AG10803 (cell line): Measurements from ENCODE around the gene PPRC1.

ENCODE experiments used
- DNase-seq: peaks from one replicate; pipeline ENCODE4 v3.0.0; 2010; ENCODE audit warnings: low read depth
- H3K4me3 ChIP-seq: 2 replicates; pipeline ENCODE4 v1.5.1; 2011; ENCODE audit warnings: mild to moderate bottlenecking, low read length, control low read depth
- CTCF ChIP-seq: conservative IDR thresholded peaks from 2 replicates; pipeline ENCODE4 v1.5.1; 2011; ENCODE audit warnings: mild to moderate bottlenecking, low read length, control low read depth, inconsistent platforms

Gene PPRC1

GRCh38 chr10:102119417-102120141 is 13.3 kb upstream of the PPRC1 start:
- peak overlapping the region; percentile 88 for H3K4me3 ChIP-seq
- peak; percentile 88 for DNase-seq
- TF ChIP-seq CTCF: no peak

GRCh38 chr10:102120142-102120990 is 12.5 kb upstream of the PPRC1 start, which contains the start of gene LDB1:
Gene LDB1, minus strand, starts transcription at chr10:102120368. Its CDS starts 258 bp downstream, at chr10:102120110.
- TF ChIP-seq CTCF: no peak
- peak; percentile 79 for DNase-seq
- H3K4me3 ChIP-seq: peak within 1 kb of the TSS; percentile 88

GRCh38 chr10:102120991-102121738 is 11.7 kb upstream of the PPRC1 start:
- H3K4me3 ChIP-seq: peak overlapping the region; percentile 88
- no peak for TF ChIP-seq CTCF
- DNase-seq: peak; percentile 84

GRCh38 chr10:102121739-102122372 is 11.0 kb upstream of the PPRC1 start:
- DNase-seq: peak; percentile 49
- peak; percentile 49 for TF ChIP-seq CTCF
- peak overlapping the region; percentile 88 for H3K4me3 ChIP-seq

- no peak overlapping the region for H3K4me3 ChIP-seq
- DNase-seq: no peak
- TF ChIP-seq CTCF: no peak
These were observed 10.4 kb upstream of the PPRC1 start for GRCh38 chr10:102122450-102122849.

GRCh38 chr10:102123223-102123622 is 9.6 kb upstream of the PPRC1 start:
- no peak for DNase-seq
- H3K4me3 ChIP-seq: no peak overlapping the region
- TF ChIP-seq CTCF: no peak
